HepG2 (cell line): ENCODE data around the gene MRM2.

Source experiments
- AKAP8 ChIP-seq: sonication (generic); formaldehyde crosslinking; IDR thresholded peaks from 2 replicates; pipeline ENCODE4 v1.5.1; 2020; ENCODE audit warnings: mild to moderate bottlenecking, missing genetic modification reagents
- ATF4 ChIP-seq, 2 experiments: fragments of 450-650 bp in 1 of 2; sonication (generic) in 1 of 2; formaldehyde crosslinking; IDR thresholded peaks; 2 replicates each; pipeline versions ENCODE4 v1.5.0 to v1.8.0; 2020 to 2022; ENCODE audit warnings: mild to moderate bottlenecking in 1 of 2, missing genetic modification reagents in 1 of 2
- ELF4 ChIP-seq: sonication (generic); formaldehyde crosslinking; IDR thresholded peaks from 2 replicates; pipeline ENCODE4 v1.5.0; 2020; ENCODE audit warnings: missing genetic modification reagents, mild to moderate bottlenecking, moderate library complexity, borderline replicate concordance
- HMG20A ChIP-seq: IDR thresholded peaks from 2 replicates; pipeline ENCODE4 v1.6.1; 2016; ENCODE audit warnings: borderline replicate concordance
- IRF1 ChIP-seq: sonication (generic); formaldehyde crosslinking; IDR thresholded peaks from 2 replicates; pipeline ENCODE4 v1.4.0; 2020; ENCODE audit warnings: low read depth, mild to moderate bottlenecking, missing genetic modification reagents
- POLR2AphosphoS5 ChIP-seq: IDR thresholded peaks from 2 replicates; pipeline ENCODE4 v1.6.1; 2012; ENCODE audit warnings: low read depth, low read length
- TAF1 ChIP-seq: sonication (generic); formaldehyde crosslinking; IDR thresholded peaks from 2 replicates; pipeline ENCODE4 v1.4.0; 2020; ENCODE audit warnings: missing genetic modification reagents
- TGIF2 ChIP-seq: IDR thresholded peaks from 2 replicates; pipeline ENCODE4 v1.6.1; 2016; ENCODE audit warnings: control low read depth, missing compliant biosample characterization
- ZBTB8A ChIP-seq: sonication (generic); formaldehyde crosslinking; IDR thresholded peaks from 2 replicates; pipeline ENCODE4 v1.4.0; 2020; ENCODE audit warnings: mild to moderate bottlenecking, low read depth, missing genetic modification reagents, borderline replicate concordance
- ZNF317 ChIP-seq: sonication (generic); formaldehyde crosslinking; IDR thresholded peaks from 2 replicates; pipeline ENCODE4 v1.5.0; 2020; ENCODE audit warnings: mild to moderate bottlenecking, missing genetic modification reagents
- ZNF615 ChIP-seq: sonication (generic); formaldehyde crosslinking; IDR thresholded peaks from 2 replicates; pipeline ENCODE4 v1.5.0; 2020; ENCODE audit warnings: mild to moderate bottlenecking, missing genetic modification reagents, borderline replicate concordance
- ZNF792 ChIP-seq: IDR thresholded peaks from 2 replicates; pipeline ENCODE4 v1.6.1; 2016
- TF ChIP-seq, protein P1 (sequence below): sonication (generic); formaldehyde crosslinking; IDR thresholded peaks from 2 replicates; pipeline ENCODE4 v1.5.0; 2020; ENCODE audit warnings: mild to moderate bottlenecking, missing genetic modification reagents, moderate library complexity

- TF ChIP-seq ZNF317 (CRISPR knock-in tag) = no peak
- no peak for TF ChIP-seq ZNF615 (CRISPR knock-in tag)
- no peak for TF ChIP-seq HMG20A
- no peak for TF ChIP-seq ZNF792 (CRISPR knock-in tag)
- TF ChIP-seq POLR2AphosphoS5 = no peak
- no peak for TF ChIP-seq TAF1
- TF ChIP-seq, protein P1, sequence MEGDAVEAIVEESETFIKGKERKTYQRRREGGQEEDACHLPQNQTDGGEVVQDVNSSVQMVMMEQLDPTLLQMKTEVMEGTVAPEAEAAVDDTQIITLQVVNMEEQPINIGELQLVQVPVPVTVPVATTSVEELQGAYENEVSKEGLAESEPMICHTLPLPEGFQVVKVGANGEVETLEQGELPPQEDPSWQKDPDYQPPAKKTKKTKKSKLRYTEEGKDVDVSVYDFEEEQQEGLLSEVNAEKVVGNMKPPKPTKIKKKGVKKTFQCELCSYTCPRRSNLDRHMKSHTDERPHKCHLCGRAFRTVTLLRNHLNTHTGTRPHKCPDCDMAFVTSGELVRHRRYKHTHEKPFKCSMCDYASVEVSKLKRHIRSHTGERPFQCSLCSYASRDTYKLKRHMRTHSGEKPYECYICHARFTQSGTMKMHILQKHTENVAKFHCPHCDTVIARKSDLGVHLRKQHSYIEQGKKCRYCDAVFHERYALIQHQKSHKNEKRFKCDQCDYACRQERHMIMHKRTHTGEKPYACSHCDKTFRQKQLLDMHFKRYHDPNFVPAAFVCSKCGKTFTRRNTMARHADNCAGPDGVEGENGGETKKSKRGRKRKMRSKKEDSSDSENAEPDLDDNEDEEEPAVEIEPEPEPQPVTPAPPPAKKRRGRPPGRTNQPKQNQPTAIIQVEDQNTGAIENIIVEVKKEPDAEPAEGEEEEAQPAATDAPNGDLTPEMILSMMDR = no peak
- no peak for TF ChIP-seq TGIF2 (CRISPR knock-in tag)
- no peak for TF ChIP-seq IRF1
- TF ChIP-seq ATF4 (CRISPR knock-in tag; IDR thresholded peaks at IDR 0.05) = no peak
- TF ChIP-seq ELF4 (CRISPR knock-in tag) = no peak
- TF ChIP-seq ZBTB8A (CRISPR knock-in tag) = no peak
- no peak for TF ChIP-seq AKAP8
Measured at GRCh38 chr7:2275101-2275500, 33.1 kb upstream of the MRM2 start.
